Loucy (cell line): ENCODE results near the gene USH1C.

Source experiments
- H2AFZ ChIP-seq: fragments of 200-600 bp; sonication (generic); 2 replicates; pipeline ENCODE4 v1.6.0; 2016; ENCODE audit warnings: antibody characterized with exemption, mild to moderate bottlenecking, low read length, moderate library complexity
- H3F3A ChIP-seq: fragments of 200-600 bp; 2 replicates; pipeline ENCODE4 v1.6.0; 2016; ENCODE audit warnings: antibody characterized with exemption, low read depth, mild to moderate bottlenecking
- H3K27me3 ChIP-seq: fragments of 200-600 bp; sonication (generic); 2 replicates; pipeline ENCODE4 v1.6.1; 2014; ENCODE audit warnings: low read length, mild to moderate bottlenecking; ENCODE audit not compliant: insufficient read depth, poor library complexity, severe bottlenecking
- H3K36me3 ChIP-seq: fragments of 200-600 bp; sonication (generic); 2 replicates; pipeline ENCODE4 v1.6.1; 2016; ENCODE audit warnings: low read length; ENCODE audit not compliant: insufficient read depth
- H3K4me1 ChIP-seq: fragments of 200-600 bp; sonication (generic); 2 replicates; pipeline ENCODE4 v1.5.1; 2014; ENCODE audit warnings: low read length, mild to moderate bottlenecking; ENCODE audit not compliant: insufficient read depth, poor library complexity, severe bottlenecking
- H3K4me2 ChIP-seq: fragments of 200-600 bp; sonication (generic); 2 replicates; pipeline ENCODE4 v1.6.0; 2014; ENCODE audit warnings: antibody characterized with exemption, low read length, low read depth, mild to moderate bottlenecking; ENCODE audit not compliant: poor library complexity, severe bottlenecking
- H3K4me3 ChIP-seq: fragments of 200-600 bp; sonication (generic); 2 replicates; pipeline ENCODE4 v1.5.1; 2014; ENCODE audit warnings: low read length, mild to moderate bottlenecking, mixed read lengths; ENCODE audit not compliant: poor library complexity, severe bottlenecking
- H3K79me2 ChIP-seq: fragments of 200-600 bp; sonication (generic); 2 replicates; pipeline ENCODE4 v1.6.1; 2014; ENCODE audit warnings: low read length; ENCODE audit not compliant: insufficient read depth
- H3K9ac ChIP-seq: fragments of 200-600 bp; sonication (generic); 2 replicates; pipeline ENCODE4 v1.6.0; 2014; ENCODE audit warnings: mild to moderate bottlenecking, low read depth, low read length, moderate library complexity; ENCODE audit not compliant: poor library complexity, severe bottlenecking
- H3K9me2 ChIP-seq: fragments of 200-600 bp; sonication (generic); replicated peaks from 2 replicates; pipeline ENCODE4 v1.6.1; 2016; ENCODE audit warnings: low read depth, low read length, mixed read lengths
- H3K9me3 ChIP-seq: fragments of 200-600 bp; sonication (generic); 2 replicates; pipeline ENCODE4 v1.6.1; 2014; ENCODE audit warnings: mild to moderate bottlenecking, antibody characterized with exemption, low read length, low read depth; ENCODE audit not compliant: insufficient read depth
- H4K20me1 ChIP-seq: fragments of 200-600 bp; sonication (generic); 2 replicates; pipeline ENCODE4 v1.6.0; 2014; ENCODE audit warnings: antibody characterized with exemption, low read length, mild to moderate bottlenecking; ENCODE audit not compliant: insufficient read depth, poor library complexity, severe bottlenecking
- CTCF ChIP-seq: fragments of 200-600 bp; sonication (generic); conservative IDR thresholded peaks from 2 replicates; pipeline ENCODE4 v1.5.1; 2014; ENCODE audit warnings: mild to moderate bottlenecking, antibody characterized with exemption, low read length
- EZH2phosphoT487 ChIP-seq: fragments of 200-600 bp; IDR thresholded peaks from 2 replicates; pipeline ENCODE4 v1.6.1; 2018; ENCODE audit warnings: antibody characterized with exemption, mild to moderate bottlenecking, moderate library complexity, borderline replicate concordance

USH1C gene

GRCh38 chr11:17531071-17531600 lies 13.1 kb downstream of the USH1C start:
- no peak overlapping the region for H3K9ac ChIP-seq
- no peak overlapping the region for H2AFZ ChIP-seq
- no peaks in the 10 kb centered on the region for H4K20me1 ChIP-seq
- H3F3A ChIP-seq: no peaks in the 10 kb centered on the region
- H3K4me1 ChIP-seq: no peaks in the 10 kb centered on the region
- no peak overlapping the region for H3K4me2 ChIP-seq
- no peak overlapping the region for H3K4me3 ChIP-seq
- H3K9me2 ChIP-seq: no peaks in the 10 kb centered on the region
- H3K36me3 ChIP-seq: no peaks in the 10 kb centered on the region
- TF ChIP-seq CTCF: no peak
- no peak for TF ChIP-seq EZH2phosphoT487
- no peaks in the 10 kb centered on the region for H3K79me2 ChIP-seq
- H3K27me3 ChIP-seq: no peaks in the 10 kb centered on the region
- no peaks in the 10 kb centered on the region for H3K9me3 ChIP-seq

- no peak for TF ChIP-seq EZH2phosphoT487
- no peak for TF ChIP-seq CTCF
- Histone ChIP-seq H3K4me3 (no peak overlapping the region), H3K9me2 (no peaks in the 10 kb centered on the region), H3K4me1 (no peaks in the 10 kb centered on the region), H2AFZ (no peak overlapping the region), H3K9me3 (no peaks in the 10 kb centered on the region), H3K79me2 (no peaks in the 10 kb centered on the region), H4K20me1 (no peaks in the 10 kb centered on the region), H3K9ac (no peak overlapping the region), H3K36me3 (no peaks in the 10 kb centered on the region), H3F3A (no peaks in the 10 kb centered on the region), H3K4me2 (no peak overlapping the region), H3K27me3 (no peaks in the 10 kb centered on the region)
Observed at GRCh38 chr11:17529844-17530185, 14.4 kb downstream of the USH1C start.

- Histone ChIP-seq H3F3A (no peaks in the 10 kb centered on the region), H3K27me3 (no peaks in the 10 kb centered on the region), H4K20me1 (no peaks in the 10 kb centered on the region), H3K36me3 (no peaks in the 10 kb centered on the region), H3K4me3 (no peak overlapping the region), H3K4me2 (no peak overlapping the region), H2AFZ (no peak overlapping the region), H3K4me1 (no peaks in the 10 kb centered on the region), H3K79me2 (no peaks in the 10 kb centered on the region), H3K9me2 (no peaks in the 10 kb centered on the region), H3K9me3 (no peaks in the 10 kb centered on the region), H3K9ac (no peak overlapping the region)
- TF ChIP-seq EZH2phosphoT487 (no peak), CTCF (no peak)
Observed at GRCh38 chr11:17528906-17529843, 15.0 kb downstream of the USH1C start.
